Transverse colon (tissue), 4 donors: ENCODE data around the gene RAB32. TPM values are rescaled to one million over a fixed set of nuclear protein-coding genes. Genes with fewer than 3 reads are reported as not detected.
A peak's percentile ranks its signal among the peaks of the same experiment; 100 is the strongest.

ENCODE experiments used
- DNase-seq: peaks from one replicate; pipeline ENCODE4 v3.0.0-alpha.2; 2019
- H3K27ac ChIP-seq, 4 donors: fragments of 200-600 bp; sonication (generic); 2 replicates each; pipeline ENCODE4 v1.5.1; 2016 to 2018; ENCODE audit warnings: inconsistent platforms in 4 of 4
- H3K27me3 ChIP-seq: fragments of 200-600 bp; sonication (generic); 2 replicates; pipeline ENCODE4 v1.5.1; 2017; ENCODE audit warnings: inconsistent platforms
- H3K36me3 ChIP-seq, 4 donors: fragments of 200-600 bp; sonication (generic); 2 replicates each; pipeline ENCODE4 v1.5.1; 2017 to 2019; ENCODE audit warnings: inconsistent platforms in 4 of 4
- H3K4me1 ChIP-seq, 4 donors: fragments of 200-600 bp; sonication (generic); 2 replicates each; pipeline ENCODE4 v1.5.1; 2017 to 2020; ENCODE audit warnings: inconsistent platforms in 4 of 4
- H3K4me3 ChIP-seq, 4 donors: fragments of 200-600 bp; sonication (generic); 1 replicate in 1 of 4; 2 replicates in 3 of 4; pipeline versions ENCODE4 v1.5.1 to v1.6.1; 2017 to 2019; ENCODE audit warnings: inconsistent platforms in 4 of 4
- H3K9me3 ChIP-seq, 2 donors: fragments of 200-600 bp; sonication (generic); 2 replicates each; pipeline ENCODE4 v1.5.1; 2017 to 2019; ENCODE audit warnings: inconsistent platforms in 2 of 2
- EP300 ChIP-seq: sonication (generic); formaldehyde crosslinking; IDR thresholded peaks from one replicate; pipeline ENCODE4 v1.6.1; 2017; ENCODE audit warnings: antibody characterized with exemption, low read depth
- POLR2A ChIP-seq: fragments of 450-650 bp; IDR thresholded peaks from one replicate; pipeline ENCODE4 v1.6.1; 2016; ENCODE audit warnings: antibody characterized with exemption, mild to moderate bottlenecking, moderate library complexity
- POLR2AphosphoS5 ChIP-seq, 3 donors: sonication (generic); formaldehyde crosslinking; IDR thresholded peaks; one replicate each; pipeline ENCODE4 v1.6.1; 2016; ENCODE audit warnings: antibody characterized with exemption in 3 of 3
- WGBS, 2 donors: methylation state at CpG; one replicate each; pipeline ENCODE4 v1.1.5; 2018; ENCODE audit warnings: low coverage in 1 of 2; 5-methylcytosine and 5-hydroxymethylcytosine counted together
- in situ Hi-C, 4 donors: fragments of 200-750 bp; cut with MboI; loops; one replicate each; pipeline versions ENCODE4 v1.15.0 to v1.15.1; 2017; ENCODE audit warnings: low sequenced_read_pairs in 3 of 4, low pct_ligation_motif_present in 1 of 4, low pct_unique_long_range_greater_than_20kb in 1 of 4
- intact Hi-C: fragments of 100-400 bp; cut with DNase I; formaldehyde crosslinking; loops from one replicate; pipeline ENCODE4 v1.15.1; 2023; ENCODE audit warnings: low total_unique reads
- total RNA-seq, 4 donors: library from RNA; depleted of rRNA; stranded (reverse); fragments of >200 nt; gene quantifications; one replicate each; pipeline ENCODE4 v1.1.0, GENCODE V29; 2016
- TF ChIP-seq, protein P1 (sequence below), 5 experiments: fragments of 200-600 bp in 3 of 5; fragments of 450-650 bp in 2 of 5; sonication (generic) in 3 of 5; IDR thresholded peaks; 1 replicate in 2 of 5; 2 replicates in 3 of 5; pipeline ENCODE4 v1.5.1; 2016 to 2017; ENCODE audit warnings: antibody characterized with exemption in 5 of 5, inconsistent platforms in 3 of 5, mild to moderate bottlenecking in 2 of 5, moderate library complexity in 1 of 5

The RAB32 gene
- 10 to 100 TPM in 3 of 4 donors, 1 to 10 TPM in 1; 3.7 to 43.4 (median 29.1) TPM for total RNA-seq

DNA sequence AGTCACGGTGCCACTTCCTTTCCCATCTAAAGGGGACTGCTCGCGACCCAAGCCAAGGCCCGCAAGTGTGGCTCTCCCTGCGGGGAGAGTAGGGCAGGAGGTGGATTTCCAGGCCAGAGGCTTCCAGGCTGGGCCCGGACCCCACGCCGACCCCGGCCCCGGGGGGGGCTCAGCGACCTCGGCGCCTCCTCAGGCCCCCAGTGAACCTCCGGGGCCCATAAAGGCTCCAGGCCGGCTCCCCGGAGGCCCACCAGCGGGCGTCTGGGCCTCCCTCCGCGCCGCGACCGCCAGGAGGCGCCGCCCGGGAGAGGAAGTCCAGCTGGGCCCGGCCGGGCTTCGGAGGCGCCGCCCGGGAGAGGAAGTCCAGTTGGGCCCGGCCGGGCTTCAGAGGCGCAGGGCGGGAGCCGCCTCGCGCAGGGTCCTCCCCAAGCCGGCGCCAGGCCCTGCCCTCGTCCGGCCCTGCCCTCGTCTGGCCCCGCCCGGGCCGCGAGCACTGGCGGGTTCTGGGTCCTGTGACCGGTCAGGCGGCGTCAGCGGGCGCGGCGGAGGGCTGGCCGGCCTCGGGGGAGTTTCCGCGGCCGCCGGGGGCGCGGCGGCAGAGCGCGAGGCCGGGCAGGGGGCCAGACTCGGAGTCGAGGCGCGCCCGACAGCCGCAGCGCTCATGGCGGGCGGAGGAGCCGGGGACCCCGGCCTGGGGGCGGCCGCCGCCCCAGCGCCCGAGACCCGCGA, at the start of gene RAB32:
Gene RAB32, plus strand, starts transcription at position 623 of the 729 bp plus-strand sequence. Its CDS starts 39 bp downstream, at position 662.
- in situ Hi-C loops (loop anchor here in 1 of 4 donors (25.0 kb wide), 1 partner anchor 581 kb away; the partner anchor contains the start of gene SHPRH), intact Hi-C loops (no loop called here)
- Histone ChIP-seq H3K9me3 (no peaks in the 10 kb centered on the region), H3K4me3 (peak within 1 kb of the TSS; percentile 64 to 89 (median 77)), H3K4me1 (peaks cover 8 to 39% (median 24%) of the 10 kb centered on the region in 4 donors), H3K27ac (peak within 1 kb of the TSS; percentile 98 to 100 (median 99)), H3K36me3 (no peaks in the 10 kb centered on the region), H3K27me3 (no peaks in the 10 kb centered on the region)
- no peak for TF ChIP-seq POLR2A
- TF ChIP-seq EP300 = peak; percentile 6
- TF ChIP-seq, protein P1, sequence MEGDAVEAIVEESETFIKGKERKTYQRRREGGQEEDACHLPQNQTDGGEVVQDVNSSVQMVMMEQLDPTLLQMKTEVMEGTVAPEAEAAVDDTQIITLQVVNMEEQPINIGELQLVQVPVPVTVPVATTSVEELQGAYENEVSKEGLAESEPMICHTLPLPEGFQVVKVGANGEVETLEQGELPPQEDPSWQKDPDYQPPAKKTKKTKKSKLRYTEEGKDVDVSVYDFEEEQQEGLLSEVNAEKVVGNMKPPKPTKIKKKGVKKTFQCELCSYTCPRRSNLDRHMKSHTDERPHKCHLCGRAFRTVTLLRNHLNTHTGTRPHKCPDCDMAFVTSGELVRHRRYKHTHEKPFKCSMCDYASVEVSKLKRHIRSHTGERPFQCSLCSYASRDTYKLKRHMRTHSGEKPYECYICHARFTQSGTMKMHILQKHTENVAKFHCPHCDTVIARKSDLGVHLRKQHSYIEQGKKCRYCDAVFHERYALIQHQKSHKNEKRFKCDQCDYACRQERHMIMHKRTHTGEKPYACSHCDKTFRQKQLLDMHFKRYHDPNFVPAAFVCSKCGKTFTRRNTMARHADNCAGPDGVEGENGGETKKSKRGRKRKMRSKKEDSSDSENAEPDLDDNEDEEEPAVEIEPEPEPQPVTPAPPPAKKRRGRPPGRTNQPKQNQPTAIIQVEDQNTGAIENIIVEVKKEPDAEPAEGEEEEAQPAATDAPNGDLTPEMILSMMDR (IDR thresholded peaks at IDR 0.05) = peak; percentile 67 to 87 (median 79)
- peak in 2 of 3 donors; percentile 68 to 75 for TF ChIP-seq POLR2AphosphoS5 (IDR thresholded peaks at IDR 0.05)
- DNase-seq = peak; percentile 93
- WGBS, 2 donors = 11% methylated on average over 60 of the region's 86 CpGs; no CpG with 5 or more reads in 1 of the 2 donors

DNA sequence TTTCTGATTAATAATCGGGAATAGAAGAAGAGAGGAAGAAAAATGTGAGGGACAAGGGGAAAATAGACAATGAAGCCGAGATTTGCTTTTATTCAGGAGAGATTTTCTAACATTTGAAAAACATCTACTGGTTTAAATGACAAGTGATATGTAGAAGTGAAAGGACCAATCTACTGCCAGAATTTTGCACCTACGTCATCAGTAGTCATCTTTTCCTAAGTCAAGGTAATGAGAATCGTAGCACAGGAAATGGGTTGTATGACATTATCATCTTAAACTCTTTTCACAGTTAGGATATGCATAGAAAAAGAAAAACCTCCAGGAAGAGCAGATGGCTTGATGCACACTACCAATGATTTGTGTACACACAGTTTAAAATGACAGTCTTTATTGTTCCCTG, 45.3 kb upstream of the RAB32 start:
- in situ Hi-C loops (no loop called here), intact Hi-C loops (no loop called here)
- DNase-seq = no peak
- no peaks in the 10 kb centered on the region for H3K4me1 ChIP-seq
- H3K27me3 ChIP-seq = no peaks in the 10 kb centered on the region
- H3K27ac ChIP-seq = no peak overlapping the region
- H3K4me3 ChIP-seq = no peak overlapping the region
- TF ChIP-seq, protein P1 (IDR thresholded peaks at IDR 0.05) = no peak
- TF ChIP-seq POLR2A (no peak), POLR2AphosphoS5 (IDR thresholded peaks at IDR 0.05) (no peak), EP300 (no peak)
- no peaks in the 10 kb centered on the region for H3K36me3 ChIP-seq
- H3K9me3 ChIP-seq = no peaks in the 10 kb centered on the region
- WGBS, 2 donors = 71 to 75% methylated on average over 4 of the region's 4 CpGs

DNA sequence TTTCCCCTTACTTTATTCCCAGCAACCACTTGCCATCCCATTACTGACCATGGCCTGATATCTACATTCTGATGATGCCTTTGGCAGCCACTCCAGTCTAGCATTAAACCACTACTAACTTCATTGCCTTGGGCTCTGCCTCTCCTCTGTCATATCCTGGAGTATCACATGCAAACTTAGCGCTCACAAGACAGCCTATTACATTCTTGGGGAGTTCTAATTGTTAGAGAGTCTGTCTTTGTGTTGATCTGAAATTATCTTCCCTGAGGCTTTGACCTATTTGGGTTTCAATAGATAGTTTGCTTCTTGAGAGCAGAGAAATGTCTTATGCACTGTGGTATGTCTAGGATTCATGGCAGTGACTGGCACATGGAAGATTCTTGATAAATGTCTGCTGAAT, 40.5 kb upstream of the RAB32 start:
- Histone ChIP-seq H3K4me1 (no peaks in the 10 kb centered on the region), H3K27ac (no peak overlapping the region), H3K27me3 (no peaks in the 10 kb centered on the region), H3K4me3 (no peak overlapping the region), H3K9me3 (no peaks in the 10 kb centered on the region), H3K36me3 (no peaks in the 10 kb centered on the region)
- in situ Hi-C loops (no loop called here), intact Hi-C loops (no loop called here)
- TF ChIP-seq POLR2A (no peak), POLR2AphosphoS5 (IDR thresholded peaks at IDR 0.05) (no peak), EP300 (no peak)
- no peak for DNase-seq
- WGBS, 2 donors = 80 to 91% methylated on average over 1 of the region's 1 CpG

DNA sequence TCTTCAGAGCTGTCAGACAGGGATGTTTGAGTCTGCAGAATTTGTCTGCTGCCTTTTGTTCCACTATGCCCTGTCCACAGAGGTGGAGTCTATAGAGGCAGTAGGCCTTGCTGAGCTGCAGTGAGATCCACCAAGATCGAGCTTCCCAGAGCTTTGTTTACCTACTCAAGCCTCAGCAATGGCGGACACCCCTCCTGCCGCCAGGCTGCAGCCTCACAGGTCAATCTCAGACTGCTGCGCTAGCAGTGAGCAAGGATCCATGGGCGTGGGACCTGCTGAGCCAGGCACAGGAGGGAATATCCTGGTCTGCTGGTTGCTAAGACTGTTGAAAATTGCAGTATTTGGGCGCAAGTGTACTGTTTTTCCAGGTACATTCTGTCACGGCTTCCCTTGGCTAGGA, 28.4 kb upstream of the RAB32 start:
- peaks cover 0 to 3% of the 10 kb centered on the region in 2 donors for H3K9me3 ChIP-seq
- no peaks in the 10 kb centered on the region for H3K27me3 ChIP-seq
- no peaks in the 10 kb centered on the region for H3K36me3 ChIP-seq
- TF ChIP-seq EP300 (no peak), POLR2AphosphoS5 (IDR thresholded peaks at IDR 0.05) (no peak), POLR2A (no peak)
- TF ChIP-seq, protein P1 (IDR thresholded peaks at IDR 0.05) = no peak
- 86% methylated on average over 7 of the region's 7 CpGs; no CpG with 5 or more reads in 1 of the 2 donors for WGBS, 2 donors
- no peaks in the 10 kb centered on the region for H3K4me1 ChIP-seq
- no peak overlapping the region for H3K4me3 ChIP-seq
- intact Hi-C loops (no loop called here), in situ Hi-C loops (no loop called here)
- no peak for DNase-seq
- H3K27ac ChIP-seq = no peak overlapping the region
